Measurements from ENCODE around the gene CNTF. TPM values are rescaled to one million over a fixed set of nuclear protein-coding genes. Genes with fewer than 3 reads are reported as not detected.

Gene CNTF
- total RNA-seq, 6 donors from 2014 or later = 0.33 to 5.4 (median 1.4) TPM

DNA sequence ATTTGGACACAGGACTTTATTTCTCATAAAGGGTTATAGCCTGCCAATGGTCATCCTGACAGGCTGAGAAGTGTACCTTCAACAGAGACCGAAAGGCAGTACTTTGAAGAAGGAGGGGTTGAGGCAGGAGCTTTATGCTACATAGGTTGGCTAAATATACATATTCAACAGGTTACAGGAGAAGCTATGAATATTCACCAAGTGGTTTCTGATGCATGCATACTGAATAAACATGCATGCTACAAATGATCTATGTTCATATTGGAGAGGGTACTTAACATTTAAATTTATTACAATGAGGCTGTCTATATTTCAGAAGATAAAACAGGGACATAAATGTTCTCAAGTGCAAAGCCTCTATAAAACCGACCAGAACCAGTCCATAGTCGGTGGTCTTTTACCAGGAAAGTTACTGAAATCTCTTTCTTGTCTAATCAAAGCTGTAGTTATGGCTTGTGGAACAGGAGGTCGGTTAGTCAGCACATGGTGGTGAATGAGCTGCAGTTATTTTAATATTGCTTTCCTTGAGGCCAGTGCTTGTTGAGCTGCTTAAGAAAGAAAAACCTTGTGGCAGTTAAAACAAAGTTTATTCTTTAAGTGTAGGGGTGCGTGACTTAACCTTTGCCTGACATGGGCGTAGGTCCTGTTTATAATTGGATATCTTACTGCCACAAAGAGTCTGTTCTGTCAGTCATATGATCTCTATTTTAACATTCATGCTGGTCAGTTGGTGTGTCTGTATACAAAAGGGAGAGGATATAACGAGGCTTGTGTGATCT, 19.5 kb downstream of the CNTF start:
- H3K36me3 ChIP-seq = no peaks in the 10 kb centered on the region
- ATAC-seq (ENCODE audit: low FRiP score in 2 of 2) = no peak
- TF ChIP-seq POLR2A (IDR thresholded peaks at IDR 0.05) (no peak), EP300 (IDR thresholded peaks at IDR 0.05) (no peak), POLR2AphosphoS5 (IDR thresholded peaks at IDR 0.05) (no peak)
- TF ChIP-seq, protein P1, sequence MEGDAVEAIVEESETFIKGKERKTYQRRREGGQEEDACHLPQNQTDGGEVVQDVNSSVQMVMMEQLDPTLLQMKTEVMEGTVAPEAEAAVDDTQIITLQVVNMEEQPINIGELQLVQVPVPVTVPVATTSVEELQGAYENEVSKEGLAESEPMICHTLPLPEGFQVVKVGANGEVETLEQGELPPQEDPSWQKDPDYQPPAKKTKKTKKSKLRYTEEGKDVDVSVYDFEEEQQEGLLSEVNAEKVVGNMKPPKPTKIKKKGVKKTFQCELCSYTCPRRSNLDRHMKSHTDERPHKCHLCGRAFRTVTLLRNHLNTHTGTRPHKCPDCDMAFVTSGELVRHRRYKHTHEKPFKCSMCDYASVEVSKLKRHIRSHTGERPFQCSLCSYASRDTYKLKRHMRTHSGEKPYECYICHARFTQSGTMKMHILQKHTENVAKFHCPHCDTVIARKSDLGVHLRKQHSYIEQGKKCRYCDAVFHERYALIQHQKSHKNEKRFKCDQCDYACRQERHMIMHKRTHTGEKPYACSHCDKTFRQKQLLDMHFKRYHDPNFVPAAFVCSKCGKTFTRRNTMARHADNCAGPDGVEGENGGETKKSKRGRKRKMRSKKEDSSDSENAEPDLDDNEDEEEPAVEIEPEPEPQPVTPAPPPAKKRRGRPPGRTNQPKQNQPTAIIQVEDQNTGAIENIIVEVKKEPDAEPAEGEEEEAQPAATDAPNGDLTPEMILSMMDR (IDR thresholded peaks at IDR 0.05) = no peak
- H3K27me3 ChIP-seq = no peaks in the 10 kb centered on the region
- peaks cover 10 to 15% (median 12%) of the 10 kb centered on the region in 4 donors for H3K4me1 ChIP-seq
- no peak for DNase-seq
- peaks cover 0 to 11% (median 5%) of the 10 kb centered on the region in 4 donors for H3K9me3 ChIP-seq
- WGBS, 2 donors = 66 to 71% methylated on average over 7 of the region's 7 CpGs
- no peak overlapping the region for H3K27ac ChIP-seq
- no peak overlapping the region for H3K4me3 ChIP-seq

DNA sequence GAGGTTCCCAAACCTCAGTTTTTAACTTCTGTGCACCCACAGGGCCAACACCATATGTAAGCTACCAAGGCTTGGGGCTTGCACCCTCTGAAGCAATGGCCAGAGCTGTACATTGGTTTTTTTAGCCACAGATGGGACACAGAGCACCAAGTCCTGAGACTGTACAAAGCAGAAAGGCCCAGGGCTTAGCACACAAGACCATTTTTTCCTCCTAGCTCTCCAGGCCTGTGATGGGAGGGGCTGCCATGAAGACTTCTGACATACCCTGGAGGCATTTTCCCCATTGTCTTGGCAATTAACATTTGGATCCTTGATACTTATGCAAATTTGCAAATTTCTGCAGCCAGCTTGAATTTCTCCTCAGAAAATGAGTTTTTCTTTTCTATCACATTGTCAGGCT, 23.4 kb downstream of the CNTF start:
- Histone ChIP-seq H3K36me3 (no peaks in the 10 kb centered on the region), H3K27me3 (no peaks in the 10 kb centered on the region), H3K4me1 (peaks cover 2 to 3% (median 2%) of the 10 kb centered on the region in 4 donors), H3K27ac (no peak overlapping the region), H3K4me3 (no peak overlapping the region), H3K9me3 (peaks cover 0 to 11% (median 5%) of the 10 kb centered on the region in 4 donors)
- DNase-seq (no peak), ATAC-seq (ENCODE audit: low FRiP score in 2 of 2) (no peak)
- TF ChIP-seq, protein P1 (IDR thresholded peaks at IDR 0.05) = no peak
- TF ChIP-seq POLR2AphosphoS5 (IDR thresholded peaks at IDR 0.05) = no peak
- no peak for TF ChIP-seq EP300 (IDR thresholded peaks at IDR 0.05)
- TF ChIP-seq POLR2A (IDR thresholded peaks at IDR 0.05) = no peak

DNA sequence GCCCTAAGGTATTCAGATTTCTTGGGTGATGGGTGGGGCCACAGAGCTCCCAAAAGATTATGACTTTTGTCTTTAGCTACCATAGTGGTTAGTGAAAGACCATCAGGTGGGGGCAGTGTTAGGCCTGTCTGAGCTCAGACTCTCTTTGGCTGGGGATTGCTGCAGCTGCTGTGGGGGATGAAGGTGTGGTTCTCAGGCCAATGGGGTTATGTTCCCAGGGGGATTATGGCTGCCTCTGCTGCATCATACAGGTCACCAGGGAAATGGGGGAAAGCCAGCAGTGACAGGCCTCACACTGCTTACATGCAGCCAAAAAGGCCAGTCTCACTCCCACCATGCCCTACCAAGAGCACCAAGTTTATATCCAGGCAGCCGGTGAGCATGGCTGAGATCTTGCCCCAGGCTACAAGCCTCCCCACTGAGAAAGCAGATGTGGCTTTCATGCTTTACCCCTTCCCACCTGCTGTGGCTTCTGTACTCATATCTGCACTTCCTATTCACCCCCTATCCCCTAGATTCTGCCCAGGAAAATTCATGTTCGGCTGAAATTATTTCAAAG, 24.8 kb downstream of the CNTF start:
- no peaks in the 10 kb centered on the region for H3K27me3 ChIP-seq
- no peak overlapping the region for H3K27ac ChIP-seq
- ATAC-seq (ENCODE audit: low FRiP score in 2 of 2) (peak in 1 of 2 donors; percentile 26), DNase-seq (no peak)
- TF ChIP-seq, protein P1 (IDR thresholded peaks at IDR 0.05) = no peak
- TF ChIP-seq POLR2A (IDR thresholded peaks at IDR 0.05) = no peak
- TF ChIP-seq EP300 (IDR thresholded peaks at IDR 0.05) = no peak
- TF ChIP-seq POLR2AphosphoS5 (IDR thresholded peaks at IDR 0.05) = no peak
- no peaks in the 10 kb centered on the region for H3K4me1 ChIP-seq
- H3K36me3 ChIP-seq = no peaks in the 10 kb centered on the region
- H3K4me3 ChIP-seq = no peak overlapping the region
- H3K9me3 ChIP-seq = peaks cover 0 to 11% (median 5%) of the 10 kb centered on the region in 4 donors
- WGBS, 2 donors = 77 to 79% methylated on average over 2 of the region's 2 CpGs

DNA sequence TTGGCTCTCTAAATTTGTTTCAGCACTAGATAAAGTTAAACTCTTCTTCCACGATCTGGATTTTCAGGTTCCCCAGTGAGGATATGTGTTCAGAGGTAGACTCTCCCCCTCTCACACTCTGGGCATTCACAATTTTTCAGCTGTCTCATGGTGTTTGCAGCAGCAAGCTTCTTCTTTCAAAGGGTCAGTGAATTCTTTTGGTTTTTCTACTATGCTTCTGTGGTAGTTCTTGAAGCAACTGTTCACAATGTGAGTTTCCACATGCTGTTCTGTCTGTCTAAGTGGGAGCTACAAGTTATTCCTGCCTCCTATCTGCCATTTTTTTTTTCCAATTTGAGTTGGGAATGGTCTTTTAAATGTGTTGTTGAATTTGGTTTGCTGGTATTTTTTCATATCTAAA, 25.4 kb downstream of the CNTF start:
- Histone ChIP-seq H3K9me3 (peaks cover 0 to 11% (median 5%) of the 10 kb centered on the region in 4 donors), H3K4me1 (no peaks in the 10 kb centered on the region), H3K4me3 (no peak overlapping the region), H3K27ac (no peak overlapping the region), H3K27me3 (no peaks in the 10 kb centered on the region), H3K36me3 (no peaks in the 10 kb centered on the region)
- DNase-seq (no peak), ATAC-seq (ENCODE audit: low FRiP score in 2 of 2) (no peak)
- 73 to 82% methylated on average over 1 of the region's 1 CpG for WGBS, 2 donors
- no peak for TF ChIP-seq EP300 (IDR thresholded peaks at IDR 0.05)
- TF ChIP-seq, protein P1 (IDR thresholded peaks at IDR 0.05) = no peak
- no peak for TF ChIP-seq POLR2A (IDR thresholded peaks at IDR 0.05)
- TF ChIP-seq POLR2AphosphoS5 (IDR thresholded peaks at IDR 0.05) = no peak
